CD4-positive, alpha-beta memory T cell (primary cell): ENCODE data around the gene TSR3. TPM values are rescaled to one million over a fixed set of nuclear protein-coding genes. Genes with fewer than 3 reads are reported as not detected.
A peak's percentile ranks its signal among the peaks of the same experiment; 100 is the strongest.

ENCODE experiments used
- CTCF ChIA-PET: fragments of 350-600 bp; sonication (Branson Sonifier 250); formaldehyde crosslinking; loops from one replicate; lab custom pipeline; 2021; ENCODE audit warnings: inconsistent platforms; ENCODE audit not compliant: partially characterized antibody; lab: Charles Lee
- POLR2A ChIA-PET: fragments of 350-600 bp; sonication (Branson Sonifier 250); formaldehyde crosslinking; loops from one replicate; lab custom pipeline; 2021; ENCODE audit not compliant: partially characterized antibody; lab: Charles Lee
- DNase-seq, 5 donors: peaks; one replicate each; pipeline versions ENCODE4 v3.0.0 to v3.0.0-alpha.2; 2020 to 2022; ENCODE audit warnings: mixed read lengths in 1 of 5
- H3K27ac ChIP-seq: one replicate; pipeline ENCODE4 v1.7.0; 2013; ENCODE audit warnings: low read depth, low read length
- H3K27me3 ChIP-seq: 2 replicates; pipeline ENCODE4 v1.7.0; 2013; ENCODE audit warnings: mild to moderate bottlenecking, low read length, moderate library complexity; ENCODE audit not compliant: insufficient read depth
- H3K36me3 ChIP-seq: 2 replicates; pipeline ENCODE4 v1.7.0; 2013; ENCODE audit warnings: mild to moderate bottlenecking, low read length, moderate library complexity; ENCODE audit not compliant: insufficient read depth
- H3K4me1 ChIP-seq: 2 replicates; pipeline ENCODE4 v1.7.0; 2013; ENCODE audit warnings: mild to moderate bottlenecking, low read length, moderate library complexity; ENCODE audit not compliant: insufficient read depth
- H3K4me3 ChIP-seq, 2 donors: one replicate each; pipeline ENCODE4 v1.7.0; 2013; ENCODE audit warnings: low read length in 2 of 2, mild to moderate bottlenecking in 1 of 2
- H3K9me3 ChIP-seq, 2 donors: one replicate each; pipeline ENCODE4 v1.7.0; 2013; ENCODE audit warnings: low read length in 2 of 2, control low read depth in 1 of 2; ENCODE audit not compliant: control insufficient read depth in 1 of 2
- H3K27ac Mint-ChIP-seq, 7 donors: one replicate each; pipeline ENCODE4 v1.8.0; 2020 to 2021; ENCODE audit warnings: mixed read lengths in 7 of 7, mild to moderate bottlenecking in 6 of 7, inconsistent platforms in 3 of 7, moderate library complexity in 3 of 7
- H3K27me3 Mint-ChIP-seq, 2 donors: one replicate each; pipeline ENCODE4 v1.8.0; 2020 to 2021; ENCODE audit warnings: mixed read lengths in 2 of 2
- H3K36me3 Mint-ChIP-seq, 2 donors: one replicate each; pipeline ENCODE4 v1.8.0; 2020 to 2021; ENCODE audit warnings: mixed read lengths in 2 of 2, inconsistent platforms in 1 of 2, mild to moderate bottlenecking in 1 of 2
- H3K4me1 Mint-ChIP-seq, 4 donors: one replicate each; pipeline ENCODE4 v1.8.0; 2020 to 2021; ENCODE audit warnings: mixed read lengths in 4 of 4, mild to moderate bottlenecking in 1 of 4
- H3K4me3 Mint-ChIP-seq, 8 donors: one replicate each; pipeline ENCODE4 v1.8.0; 2020 to 2021; ENCODE audit warnings: mixed read lengths in 8 of 8, mild to moderate bottlenecking in 7 of 8, moderate library complexity in 6 of 8, inconsistent platforms in 3 of 8
- H3K9me3 Mint-ChIP-seq, 8 donors: one replicate each; pipeline ENCODE4 v1.8.0; 2020 to 2021; ENCODE audit warnings: mixed read lengths in 8 of 8, mild to moderate bottlenecking in 5 of 8, inconsistent platforms in 3 of 8, moderate library complexity in 1 of 8
- intact Hi-C: fragments of 100-400 bp; cut with micrococcal nuclease; formaldehyde crosslinking; loops from one replicate; pipeline ENCODE4 v1.15.1; 2023
- polyA plus RNA-seq, 2 donors: library from polyadenylated mRNA; unstranded; fragments of 300-500 nt; fragmentation: Illumina TruSeq; gene quantifications; one replicate each; pipeline ENCODE4 v1.2.3, GENCODE V29; 2021
- total RNA-seq, 2 experiments: library from RNA; stranded (reverse); gene quantifications; one replicate each; pipeline ENCODE4 v1.2.3, GENCODE V29; 2021

The TSR3 gene
- total and polyA plus RNA-seq, 4 experiments from 2014 or later: 38.1 to 116 (median 69.7) TPM

DNA sequence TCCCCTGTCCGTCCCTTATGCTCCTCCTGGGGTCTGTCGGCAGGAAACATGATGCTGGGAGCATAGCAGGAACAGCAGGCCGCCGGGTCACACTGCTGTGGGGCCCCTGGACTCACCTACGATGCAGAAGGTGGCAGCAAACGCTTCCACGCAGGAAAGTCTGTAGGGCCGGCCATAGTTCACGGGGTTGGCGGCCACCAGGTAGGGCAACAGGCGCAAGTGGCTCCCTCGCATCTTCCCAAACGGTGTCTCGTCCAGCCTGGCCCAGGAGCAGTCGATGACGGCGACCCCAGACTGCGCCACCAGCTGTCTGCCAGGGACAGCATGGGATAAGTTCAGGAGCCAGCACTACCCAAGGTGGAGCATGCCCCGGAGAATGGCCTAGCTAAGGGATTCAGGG lies 987 bp downstream of the TSR3 start:
- H3K27me3 ChIP-seq: no peaks in the 10 kb centered on the region
- H3K4me3 ChIP-seq: peak overlapping the region in 1 of 2 donors; percentile 82
- H3K36me3 Mint-ChIP-seq: peaks cover 4 to 8% of the 10 kb centered on the region in 2 donors
- ChIA-PET POLR2A (interaction anchor here (0.6 to 1.9 kb wide), 6 partner anchors 8 to 355 kb away, joined by 3 to 7 read pairs (median 4); partner anchors contain the start of genes MAPK8IP3 and UBE2I), CTCF (no interaction called here)
- intact Hi-C loops: loop anchor here (1.0 kb wide), 1 partner anchor 41 kb away; the partner anchor contains the start of gene UBE2I
- no peaks in the 10 kb centered on the region for H3K9me3 ChIP-seq
- peaks cover 18 to 46% (median 29%) of the 10 kb centered on the region in 4 donors for H3K4me1 Mint-ChIP-seq
- peak overlapping the region; percentile 70 to 86 (median 79) for H3K4me3 Mint-ChIP-seq
- H3K27me3 Mint-ChIP-seq: no peaks in the 10 kb centered on the region
- peak overlapping the region in 4 of 7 donors; percentile 43 to 90 (median 84) for H3K27ac Mint-ChIP-seq
- H3K36me3 ChIP-seq: peaks cover 17% of the 10 kb centered on the region
- DNase-seq: no peak
- peak overlapping the region; percentile 75 for H3K27ac ChIP-seq
- peaks cover 0 to 11% (median 0%) of the 10 kb centered on the region in 8 donors for H3K9me3 Mint-ChIP-seq
- peaks cover 23% of the 10 kb centered on the region for H3K4me1 ChIP-seq

DNA sequence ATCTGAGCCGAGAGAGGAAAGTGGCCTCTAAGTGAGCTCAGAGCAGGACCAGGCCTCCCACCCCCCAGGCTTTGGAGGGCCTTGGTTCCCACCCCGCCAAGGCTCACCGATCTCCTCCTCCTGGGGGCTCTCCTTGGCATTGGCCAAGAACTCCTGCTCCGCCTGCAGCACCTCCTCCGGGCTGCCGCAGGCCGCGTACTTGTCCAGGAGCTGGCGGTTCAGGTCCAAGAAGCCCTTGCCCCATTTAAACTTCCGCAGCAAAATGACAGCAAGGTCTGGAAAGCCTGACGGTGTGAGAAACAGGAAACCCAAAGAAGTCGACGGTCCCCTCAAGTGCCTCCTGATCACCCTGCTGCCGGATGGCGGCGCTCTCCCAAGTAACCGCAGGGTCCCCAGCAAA lies 1.7 kb downstream of the TSR3 start:
- H3K27me3 ChIP-seq: no peaks in the 10 kb centered on the region
- peak overlapping the region; percentile 22 to 82 (median 68) for H3K4me3 Mint-ChIP-seq
- H3K36me3 Mint-ChIP-seq: peaks cover 4 to 8% of the 10 kb centered on the region in 2 donors
- peak overlapping the region in 4 of 7 donors; percentile 37 to 85 (median 82) for H3K27ac Mint-ChIP-seq
- H3K9me3 ChIP-seq: no peaks in the 10 kb centered on the region
- peaks cover 15 to 39% (median 25%) of the 10 kb centered on the region in 4 donors for H3K4me1 Mint-ChIP-seq
- no peaks in the 10 kb centered on the region for H3K27me3 Mint-ChIP-seq
- H3K9me3 Mint-ChIP-seq: peaks cover 0 to 11% (median 0%) of the 10 kb centered on the region in 8 donors
- no peak overlapping the region for H3K27ac ChIP-seq
- peaks cover 23% of the 10 kb centered on the region for H3K4me1 ChIP-seq
- ChIA-PET CTCF (interaction anchor here (0.6 kb wide), 1 partner anchor 14 kb away, joined by 3 read pairs; no protein-coding TSS in a partner anchor), POLR2A (interaction anchor here (0.8 to 1.9 kb wide), 3 partner anchors 10 to 41 kb away, joined by 3 to 7 read pairs (median 3); partner anchors contain the start of gene UBE2I)
- peak in 1 of 5 donors; percentile 1 for DNase-seq
- H3K36me3 ChIP-seq: peaks cover 17% of the 10 kb centered on the region
- H3K4me3 ChIP-seq: no peak overlapping the region
- intact Hi-C loops: no loop called here

DNA sequence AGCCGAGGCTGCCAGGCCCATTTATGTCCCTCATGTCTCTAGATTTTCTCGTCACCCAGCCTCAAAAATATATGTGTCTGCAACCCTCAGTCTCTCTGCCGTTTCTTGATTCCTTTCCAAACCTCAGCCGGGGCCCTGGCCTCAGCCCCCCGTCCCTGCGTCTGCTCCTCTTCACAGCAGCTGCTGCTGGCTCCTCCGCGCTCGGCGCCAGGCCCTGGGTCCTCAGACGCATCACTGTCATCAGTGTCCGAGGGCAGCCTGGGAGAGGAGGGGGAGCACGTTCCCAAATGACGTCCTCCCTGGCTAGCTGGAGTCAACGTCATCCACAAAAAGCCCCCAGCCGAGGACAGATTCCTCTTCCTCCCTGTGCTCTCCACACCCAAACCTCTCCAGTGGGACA lies 2.3 kb downstream of the TSR3 start:
- H3K27ac ChIP-seq: no peak overlapping the region
- CTCF ChIA-PET: no interaction called here
- Mint-ChIP-seq H3K4me3 (peak overlapping the region in 1 of 8 donors; percentile 29), H3K27ac (peak overlapping the region in 2 of 7 donors; percentile 60 to 85), H3K27me3 (no peaks in the 10 kb centered on the region), H3K36me3 (peaks cover 4 to 8% of the 10 kb centered on the region in 2 donors), H3K9me3 (peaks cover 0 to 11% (median 0%) of the 10 kb centered on the region in 8 donors), H3K4me1 (peaks cover 13 to 35% (median 25%) of the 10 kb centered on the region in 4 donors)
- intact Hi-C loops: no loop called here
- H3K9me3 ChIP-seq: no peaks in the 10 kb centered on the region
- POLR2A ChIA-PET: interaction anchor here (0.8 kb wide), 1 partner anchor 31 kb away, joined by 3 read pairs; no protein-coding TSS in a partner anchor
- no peak overlapping the region for H3K4me3 ChIP-seq
- H3K4me1 ChIP-seq: peaks cover 23% of the 10 kb centered on the region
- DNase-seq: peak in 1 of 5 donors; percentile 23
- H3K36me3 ChIP-seq: peaks cover 17% of the 10 kb centered on the region
- H3K27me3 ChIP-seq: no peaks in the 10 kb centered on the region

DNA sequence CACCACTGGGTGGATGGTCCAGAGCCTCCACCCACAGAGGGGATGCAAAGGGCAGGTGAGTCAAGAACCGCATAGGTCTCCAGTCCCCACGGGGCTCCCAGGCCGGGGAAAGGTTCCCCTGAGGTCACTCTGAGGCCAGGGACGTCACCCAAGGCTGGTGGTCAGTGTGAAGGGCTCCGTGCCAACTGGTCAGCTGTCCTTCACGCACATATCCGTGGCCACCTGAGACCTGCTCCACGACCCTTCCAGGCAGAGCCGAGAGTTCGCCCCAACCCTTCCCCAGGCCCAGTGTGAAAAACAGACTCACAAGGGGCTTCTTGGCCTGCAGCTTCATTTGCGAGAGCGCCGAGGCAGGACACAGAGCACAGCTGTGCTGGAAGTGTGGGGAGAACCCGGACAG lies 2.8 kb downstream of the TSR3 start:
- H3K27ac ChIP-seq: no peak overlapping the region
- ChIA-PET CTCF (no interaction called here), POLR2A (interaction anchor here (0.7 to 1.3 kb wide), 2 partner anchors 11 to 12 kb away, joined by 3 to 5 read pairs; no protein-coding TSS in a partner anchor)
- no peak overlapping the region for H3K4me3 ChIP-seq
- Mint-ChIP-seq H3K27me3 (no peaks in the 10 kb centered on the region), H3K4me1 (peaks cover 11 to 34% (median 23%) of the 10 kb centered on the region in 4 donors), H3K36me3 (peaks cover 4 to 8% of the 10 kb centered on the region in 2 donors), H3K9me3 (peaks cover 0 to 11% (median 0%) of the 10 kb centered on the region in 8 donors), H3K27ac (peak overlapping the region in 1 of 7 donors; percentile 85), H3K4me3 (peak overlapping the region in 2 of 8 donors; percentile 29 to 73)
- intact Hi-C loops: no loop called here
- peaks cover 23% of the 10 kb centered on the region for H3K4me1 ChIP-seq
- DNase-seq: peak in 1 of 5 donors; percentile 13
- H3K9me3 ChIP-seq: no peaks in the 10 kb centered on the region
- H3K27me3 ChIP-seq: no peaks in the 10 kb centered on the region
- peaks cover 17% of the 10 kb centered on the region for H3K36me3 ChIP-seq

DNA sequence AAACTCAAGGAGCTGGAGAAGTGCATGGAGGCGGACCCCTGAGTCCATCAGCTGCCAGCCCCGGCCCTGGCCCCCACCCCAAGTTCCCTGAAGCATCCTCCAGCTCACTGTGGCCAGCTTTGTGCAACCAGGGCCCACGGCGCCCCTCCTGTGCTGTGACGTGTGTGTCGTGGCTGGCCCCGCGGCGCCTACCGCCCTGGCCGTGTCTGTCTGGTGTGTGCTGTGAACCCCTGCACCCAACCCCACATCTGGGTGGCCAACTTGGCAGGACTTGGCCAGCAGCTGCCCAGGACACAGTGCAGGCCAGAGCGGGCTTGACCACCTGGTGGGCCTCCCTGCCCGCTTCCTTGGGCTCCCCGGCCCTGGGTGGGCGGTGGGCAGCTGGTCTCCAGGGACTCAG lies 3.2 kb downstream of the TSR3 start:
- no peak for DNase-seq
- Histone ChIP-seq H3K36me3 (peaks cover 17% of the 10 kb centered on the region), H3K4me1 (peaks cover 21% of the 10 kb centered on the region), H3K4me3 (no peak overlapping the region), H3K9me3 (no peaks in the 10 kb centered on the region), H3K27me3 (no peaks in the 10 kb centered on the region), H3K27ac (no peak overlapping the region)
- intact Hi-C loops: no loop called here
- Mint-ChIP-seq H3K27me3 (no peaks in the 10 kb centered on the region), H3K4me3 (peak overlapping the region in 1 of 8 donors; percentile 73), H3K36me3 (peaks cover 4 to 9% of the 10 kb centered on the region in 2 donors), H3K4me1 (peaks cover 6 to 30% (median 19%) of the 10 kb centered on the region in 4 donors), H3K27ac (peak overlapping the region in 1 of 7 donors; percentile 85), H3K9me3 (peaks cover 0 to 11% (median 0%) of the 10 kb centered on the region in 8 donors)
- ChIA-PET CTCF (interaction anchor here (0.6 to 1.2 kb wide), 2 partner anchors 17 to 53 kb away, joined by 3 read pairs; no protein-coding TSS in a partner anchor), POLR2A (interaction anchor here (0.7 to 1.3 kb wide), 2 partner anchors 11 to 12 kb away, joined by 3 to 5 read pairs; no protein-coding TSS in a partner anchor)

DNA sequence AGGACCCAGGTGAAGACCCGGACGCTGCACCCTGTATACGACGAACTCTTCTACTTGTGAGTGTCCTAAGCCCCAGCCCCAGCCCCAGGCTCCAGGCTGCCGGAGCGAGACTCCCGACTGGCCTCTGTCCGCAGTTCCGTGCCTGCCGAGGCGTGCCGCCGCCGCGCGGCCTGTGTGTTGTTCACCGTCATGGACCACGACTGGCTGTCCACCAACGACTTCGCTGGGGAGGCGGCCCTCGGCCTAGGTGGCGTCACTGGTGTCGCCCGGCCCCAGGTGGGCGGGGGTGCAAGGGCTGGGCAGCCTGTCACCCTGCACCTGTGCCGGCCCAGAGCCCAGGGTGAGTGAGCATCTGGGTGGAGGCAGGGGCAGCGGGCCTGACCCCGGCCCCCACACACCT lies 3.7 kb downstream of the TSR3 start:
- POLR2A ChIA-PET: interaction anchor here (1.2 to 1.3 kb wide), 2 partner anchors 12 to 36 kb away, joined by 4 to 5 read pairs; no protein-coding TSS in a partner anchor
- CTCF ChIA-PET: interaction anchor here (0.6 to 1.2 kb wide), 2 partner anchors 17 to 53 kb away, joined by 3 read pairs; no protein-coding TSS in a partner anchor
- peaks cover 7 to 30% (median 20%) of the 10 kb centered on the region in 4 donors for H3K4me1 Mint-ChIP-seq

More for the DNA sequence above, 3.7 kb downstream of the TSR3 start:
- Histone ChIP-seq H3K27ac (no peak overlapping the region), H3K27me3 (no peaks in the 10 kb centered on the region), H3K4me3 (no peak overlapping the region), H3K36me3 (peaks cover 17% of the 10 kb centered on the region), H3K4me1 (peaks cover 25% of the 10 kb centered on the region), H3K9me3 (no peaks in the 10 kb centered on the region)
- intact Hi-C loops: no loop called here
- DNase-seq: no peak
- H3K9me3 Mint-ChIP-seq: peaks cover 0 to 11% (median 0%) of the 10 kb centered on the region in 8 donors
- peaks cover 4 to 13% of the 10 kb centered on the region in 2 donors for H3K36me3 Mint-ChIP-seq
- H3K27me3 Mint-ChIP-seq: no peaks in the 10 kb centered on the region
- H3K4me3 Mint-ChIP-seq: no peak overlapping the region
- H3K27ac Mint-ChIP-seq: no peak overlapping the region
